ENCODE results near the gene PTPRK. TPM values are rescaled to one million over a fixed set of nuclear protein-coding genes. Genes with fewer than 3 reads are reported as not detected.

The PTPRK gene
- total RNA-seq, 2 donors from 2014 or later: 94.1 to 117 TPM

DNA sequence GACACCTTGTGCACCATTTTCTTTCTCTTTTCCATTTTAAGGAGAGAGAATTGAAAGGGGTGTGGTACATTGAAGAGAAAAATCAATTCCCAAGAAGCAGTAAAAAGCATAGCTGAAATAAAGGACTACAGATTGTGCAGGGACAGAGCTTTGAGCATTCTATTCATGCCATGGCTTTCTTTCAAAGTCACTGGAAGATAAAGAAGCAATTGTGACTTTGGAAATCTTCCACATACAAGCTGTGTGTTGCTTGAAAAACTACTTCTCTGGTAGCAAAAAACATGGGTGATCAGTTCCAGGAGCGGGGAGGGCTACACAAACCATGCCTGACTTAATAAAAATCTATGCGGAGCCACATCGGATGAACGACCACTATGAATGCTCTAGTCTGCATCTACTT is 389.4 kb downstream of the PTPRK start:
- H3K4me1 ChIP-seq: no peaks in the 10 kb centered on the region
- intact Hi-C loops (cut with DNase I): no loop called here
- H3K4me3 ChIP-seq: no peak overlapping the region
- H3K36me3 ChIP-seq: no peaks in the 10 kb centered on the region
- TF ChIP-seq, protein P1, sequence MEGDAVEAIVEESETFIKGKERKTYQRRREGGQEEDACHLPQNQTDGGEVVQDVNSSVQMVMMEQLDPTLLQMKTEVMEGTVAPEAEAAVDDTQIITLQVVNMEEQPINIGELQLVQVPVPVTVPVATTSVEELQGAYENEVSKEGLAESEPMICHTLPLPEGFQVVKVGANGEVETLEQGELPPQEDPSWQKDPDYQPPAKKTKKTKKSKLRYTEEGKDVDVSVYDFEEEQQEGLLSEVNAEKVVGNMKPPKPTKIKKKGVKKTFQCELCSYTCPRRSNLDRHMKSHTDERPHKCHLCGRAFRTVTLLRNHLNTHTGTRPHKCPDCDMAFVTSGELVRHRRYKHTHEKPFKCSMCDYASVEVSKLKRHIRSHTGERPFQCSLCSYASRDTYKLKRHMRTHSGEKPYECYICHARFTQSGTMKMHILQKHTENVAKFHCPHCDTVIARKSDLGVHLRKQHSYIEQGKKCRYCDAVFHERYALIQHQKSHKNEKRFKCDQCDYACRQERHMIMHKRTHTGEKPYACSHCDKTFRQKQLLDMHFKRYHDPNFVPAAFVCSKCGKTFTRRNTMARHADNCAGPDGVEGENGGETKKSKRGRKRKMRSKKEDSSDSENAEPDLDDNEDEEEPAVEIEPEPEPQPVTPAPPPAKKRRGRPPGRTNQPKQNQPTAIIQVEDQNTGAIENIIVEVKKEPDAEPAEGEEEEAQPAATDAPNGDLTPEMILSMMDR (IDR thresholded peaks at IDR 0.05): no peak
- H3K9me3 ChIP-seq: no peaks in the 10 kb centered on the region
- no peak for DNase-seq
- H3K27ac ChIP-seq: no peak overlapping the region
- no peaks in the 10 kb centered on the region for H3K27me3 ChIP-seq
- H3K9ac ChIP-seq (ENCODE audit: low read depth in 2 of 2, low read length in 2 of 2): no peak overlapping the region

DNA sequence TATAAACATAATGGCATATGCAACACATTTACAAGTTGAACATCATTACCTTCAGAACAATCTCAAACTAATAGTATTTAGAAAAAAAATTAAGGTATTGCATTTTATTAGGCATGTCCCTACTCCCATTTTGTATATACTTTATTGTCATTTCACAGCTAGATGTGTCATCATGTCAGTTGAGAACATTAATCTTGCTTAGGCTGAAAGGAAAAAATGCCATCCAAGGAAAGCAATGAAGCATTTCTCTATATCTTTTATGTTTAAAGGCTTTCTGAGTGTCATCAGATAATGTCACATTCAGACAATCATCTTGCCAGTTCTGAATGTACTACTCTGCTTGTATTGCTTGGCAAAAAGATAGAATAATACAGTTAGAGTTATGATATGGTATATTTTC is 390.7 kb downstream of the PTPRK start:
- no peak for DNase-seq
- Histone ChIP-seq H3K27ac (no peak overlapping the region), H3K9ac (ENCODE audit: low read depth in 2 of 2, low read length in 2 of 2) (no peak overlapping the region), H3K36me3 (no peaks in the 10 kb centered on the region), H3K4me3 (no peak overlapping the region), H3K9me3 (no peaks in the 10 kb centered on the region), H3K27me3 (no peaks in the 10 kb centered on the region), H3K4me1 (no peaks in the 10 kb centered on the region)
- TF ChIP-seq, protein P1 (IDR thresholded peaks at IDR 0.05): no peak
- intact Hi-C loops (cut with DNase I): no loop called here

DNA sequence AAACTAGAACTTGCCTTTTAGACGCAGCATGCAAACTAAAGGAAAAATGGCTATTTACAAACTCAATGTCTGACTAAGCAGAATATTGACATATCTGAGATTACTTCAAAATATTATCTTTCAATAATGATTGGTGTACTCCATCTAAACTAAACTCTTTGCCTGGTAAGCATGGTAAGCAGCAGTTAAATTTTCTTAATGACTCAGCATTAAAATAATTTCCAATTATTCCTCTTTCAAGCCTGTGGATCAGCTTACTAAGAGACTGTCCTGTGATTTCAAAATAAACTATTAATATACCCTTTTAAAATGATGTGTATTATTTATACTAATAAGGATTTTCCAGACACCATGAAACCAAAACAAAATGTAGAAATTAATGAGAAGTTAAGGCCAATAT is 392.7 kb downstream of the PTPRK start:
- Histone ChIP-seq H3K27me3 (no peaks in the 10 kb centered on the region), H3K36me3 (no peaks in the 10 kb centered on the region), H3K9ac (ENCODE audit: low read depth in 2 of 2, low read length in 2 of 2) (no peak overlapping the region), H3K4me1 (no peaks in the 10 kb centered on the region), H3K9me3 (no peaks in the 10 kb centered on the region), H3K27ac (no peak overlapping the region), H3K4me3 (no peak overlapping the region)
- no peak for DNase-seq
- intact Hi-C loops (cut with DNase I): no loop called here
- TF ChIP-seq, protein P1 (IDR thresholded peaks at IDR 0.05): no peak

DNA sequence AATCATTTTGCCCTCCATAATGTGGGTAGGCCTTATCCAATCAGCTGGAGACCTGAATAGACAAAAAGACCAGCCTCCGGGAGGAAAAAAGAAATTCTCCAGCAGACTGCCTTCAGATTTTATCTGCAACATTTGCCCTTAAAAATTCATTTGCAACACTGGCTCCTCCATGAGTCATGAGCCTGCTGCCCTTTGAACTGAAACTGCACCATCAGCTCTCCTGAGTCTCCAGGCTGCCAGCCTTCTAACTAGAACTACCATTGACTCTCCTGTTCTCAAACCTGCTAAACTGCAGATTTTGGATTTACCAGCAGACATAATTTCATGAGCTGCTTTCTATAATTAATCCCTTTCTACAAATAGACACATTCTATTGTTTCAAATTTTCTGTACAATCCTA is 395.7 kb downstream of the PTPRK start:
- DNase-seq: no peak
- no peak overlapping the region for H3K27ac ChIP-seq
- no peaks in the 10 kb centered on the region for H3K36me3 ChIP-seq
- no peaks in the 10 kb centered on the region for H3K4me1 ChIP-seq
- no peak overlapping the region for H3K4me3 ChIP-seq
- TF ChIP-seq, protein P1 (IDR thresholded peaks at IDR 0.05): no peak
- no peaks in the 10 kb centered on the region for H3K27me3 ChIP-seq
- no peak overlapping the region for H3K9ac ChIP-seq (ENCODE audit: low read depth in 2 of 2, low read length in 2 of 2)
- intact Hi-C loops (cut with DNase I): no loop called here
- H3K9me3 ChIP-seq: no peaks in the 10 kb centered on the region

DNA sequence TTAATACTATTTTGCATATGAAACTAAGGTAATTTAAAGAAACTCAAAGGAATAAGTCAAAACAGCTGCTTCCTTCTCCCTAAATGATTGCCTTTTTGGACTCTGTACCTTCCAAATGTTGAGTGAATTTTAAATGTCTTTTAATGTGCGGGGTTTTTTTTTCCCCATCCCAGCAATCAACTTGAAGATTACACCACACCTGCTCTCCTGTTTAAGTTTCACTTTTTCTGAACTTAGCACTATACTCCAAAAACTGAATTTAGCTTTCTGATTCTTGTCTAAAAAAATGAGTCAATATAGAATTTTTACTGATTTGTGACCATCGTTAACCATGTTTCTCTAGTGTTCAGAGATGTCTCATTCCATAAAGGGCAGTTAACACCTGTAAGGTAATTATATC is 398.8 kb downstream of the PTPRK start:
- H3K4me3 ChIP-seq: no peak overlapping the region
- TF ChIP-seq, protein P1 (IDR thresholded peaks at IDR 0.05): no peak
- intact Hi-C loops (cut with DNase I): no loop called here
- no peaks in the 10 kb centered on the region for H3K36me3 ChIP-seq
- no peaks in the 10 kb centered on the region for H3K9me3 ChIP-seq
- no peaks in the 10 kb centered on the region for H3K4me1 ChIP-seq
- no peak overlapping the region for H3K27ac ChIP-seq
- no peak overlapping the region for H3K9ac ChIP-seq (ENCODE audit: low read depth in 2 of 2, low read length in 2 of 2)
- no peak for DNase-seq
- H3K27me3 ChIP-seq: no peaks in the 10 kb centered on the region

DNA sequence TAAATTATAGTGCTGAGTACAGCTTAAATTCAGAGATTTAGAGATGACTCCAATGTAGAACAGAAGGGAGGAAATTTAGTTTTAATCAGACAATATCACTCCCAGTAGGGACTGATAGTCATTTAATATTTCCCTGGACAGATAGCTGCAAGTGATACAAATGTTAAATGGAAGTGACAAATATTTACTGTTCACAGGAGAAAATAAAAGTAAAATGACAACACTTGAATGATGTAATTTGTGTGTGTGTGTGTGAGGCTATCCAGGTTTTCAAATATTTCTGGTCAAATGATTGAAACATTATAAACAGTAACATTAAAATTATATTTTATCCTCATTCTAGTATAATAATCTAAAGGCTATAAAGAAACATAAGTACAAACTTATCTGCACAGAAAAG is 399.2 kb downstream of the PTPRK start:
- DNase-seq: no peak

More for the DNA sequence above, 399.2 kb downstream of the PTPRK start:
- Histone ChIP-seq H3K27me3 (no peaks in the 10 kb centered on the region), H3K4me3 (no peak overlapping the region), H3K9me3 (no peaks in the 10 kb centered on the region), H3K4me1 (no peaks in the 10 kb centered on the region), H3K27ac (no peak overlapping the region), H3K36me3 (no peaks in the 10 kb centered on the region), H3K9ac (ENCODE audit: low read depth in 2 of 2, low read length in 2 of 2) (no peak overlapping the region)
- TF ChIP-seq, protein P1 (IDR thresholded peaks at IDR 0.05): no peak
- intact Hi-C loops (cut with DNase I): no loop called here

All from colonic mucosa (tissue), 4 donors.